NCI-H510A (cell line): Measurements from ENCODE around the gene ZG16.

Source experiments
- DNase-seq: peaks from one replicate; lab custom pipeline; 2025; lab: John Stamatoyannopoulos, UW

The ZG16 gene

GRCh38 chr16:29825145-29826044, 47.3 kb downstream of the ZG16 start:
- no peak for DNase-seq

DNA sequence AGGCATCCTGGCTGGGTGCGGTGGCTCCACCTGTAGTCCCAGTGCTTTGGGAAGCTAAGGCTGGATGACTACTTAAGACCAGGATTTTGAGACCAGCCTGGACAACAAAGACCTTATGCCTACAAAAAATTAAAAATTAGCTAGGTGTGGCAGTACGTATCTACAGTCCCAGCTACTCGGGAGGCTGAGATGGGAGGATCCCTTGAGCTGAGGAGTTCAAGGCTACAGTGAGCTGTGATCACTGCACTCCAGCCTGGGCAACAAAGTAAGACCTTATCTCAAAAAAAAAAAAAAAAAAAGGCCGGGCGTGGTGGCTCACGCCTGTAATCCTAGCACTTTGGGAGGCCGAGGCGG, 48.3 kb downstream of the ZG16 start:
- DNase-seq, result no peak

DNA sequence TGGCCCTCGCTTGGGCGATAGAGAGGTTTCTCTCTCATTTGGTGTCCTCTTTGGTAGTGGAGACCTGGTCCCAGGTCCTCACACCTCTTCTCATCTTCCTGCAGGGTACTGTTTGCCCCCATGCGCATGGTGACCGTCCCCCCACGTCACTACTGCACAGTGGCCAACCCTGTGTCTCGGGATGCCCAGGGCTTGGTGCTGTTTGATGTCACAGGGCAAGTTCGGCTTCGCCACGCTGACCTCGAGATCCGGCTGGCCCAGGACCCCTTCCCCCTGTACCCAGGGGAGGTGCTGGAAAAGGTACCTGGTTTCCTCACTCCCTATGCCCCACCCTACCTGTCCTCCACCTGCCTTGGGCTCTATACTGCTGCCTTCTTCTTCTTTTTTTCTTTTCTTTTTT, 52.7 kb downstream of the ZG16 start:
- no peak for DNase-seq

DNA sequence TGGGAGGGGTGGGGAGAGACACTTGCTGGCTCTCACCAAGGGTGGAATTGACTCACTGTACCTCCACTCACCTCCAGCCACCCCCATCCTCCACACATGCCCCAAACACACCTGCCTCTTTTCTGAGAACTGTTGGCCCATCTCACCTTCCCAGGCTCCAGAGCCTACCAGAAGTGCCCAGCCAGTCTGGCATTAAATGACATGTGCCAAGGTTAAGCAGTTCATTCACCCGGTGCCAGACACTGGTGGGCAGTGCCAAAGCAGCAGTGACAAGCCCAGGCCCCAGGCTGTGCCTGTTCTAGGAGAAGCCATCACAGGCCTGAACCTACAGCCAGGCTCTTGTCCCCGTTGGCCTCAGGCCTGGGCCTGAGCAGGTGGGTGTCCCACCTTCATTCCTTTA, 53.4 kb downstream of the ZG16 start:
- no peak for DNase-seq
